K562 (cell line): ENCODE data around the gene SSR4. TPM values are rescaled to one million over a fixed set of nuclear protein-coding genes. Genes with fewer than 3 reads are reported as not detected.

ENCODE experiments used
- ATAC-seq: fragments of 200-7000 bp; cut with Tn5 transposase; 3 replicates; pipeline ENCODE4 v1.9.1; 2020; ENCODE audit warnings: moderate library complexity
- BruUV-seq: library from RNA; stranded (reverse); fragments of 400-500 nt; replicated peaks from 2 replicates; lab custom pipeline; 2021; lab: Mats Ljungman, UMichigan
- CTCF ChIA-PET: fragments of 300-600 bp; formaldehyde crosslinking; extraction: SDS; loops from one replicate; lab custom pipeline; 2021; ENCODE audit warnings: low intra/inter-chr PET ratio; lab: Yijun Ruan, JAX
- POLR2A ChIA-PET: fragments of 300-600, 350-650 bp; sonication (Branson Sonifier 250); formaldehyde crosslinking; extraction: SDS; loops from one replicate; lab custom pipeline; 2021; ENCODE audit warnings: antibody characterized with exemption, inconsistent platforms; lab: Yijun Ruan, JAX
- DNase-seq, 4 experiments: peaks; one replicate each; pipeline versions ENCODE4 v3.0.0 to v3.0.0-alpha.2; 2011 to 2018; ENCODE audit warnings: low spot score in 3 of 4, mixed read lengths in 3 of 4; ENCODE audit errors: extremely low read depth in 1 of 4
- FAIRE-seq: peaks from 2 replicates; lab custom pipeline; 2011; peaks lifted over from hg19 to GRCh38; lab: Jason Lieb, UNC
- H2AFZ ChIP-seq: 2 replicates; pipeline ENCODE4 v1.6.0; 2011; ENCODE audit warnings: low read depth, low read length, control low read depth, inconsistent platforms
- H3K27ac ChIP-seq: fragments of 200-600 bp; 3 replicates; pipeline ENCODE4 v1.8.0; 2011; ENCODE audit warnings: low read depth, mild to moderate bottlenecking, control low read depth, inconsistent platforms, low read length, moderate library complexity, mixed read lengths; ENCODE audit errors: extremely low read depth
- H3K27me3 ChIP-seq, 2 experiments: fragments of 300-600 bp in 1 of 2; 2 replicates in 1 of 2; 3 replicates in 1 of 2; pipeline versions ENCODE4 v1.6.0 to v1.8.0; 2011; ENCODE audit warnings: inconsistent platforms in 2 of 2, low read length in 2 of 2, mild to moderate bottlenecking in 1 of 2, mixed read lengths in 1 of 2, moderate library complexity in 1 of 2; ENCODE audit not compliant: control insufficient read depth in 2 of 2, insufficient read depth in 2 of 2
- H3K36me3 ChIP-seq: fragments of 300-600 bp; 3 replicates; pipeline ENCODE4 v1.8.0; 2011; ENCODE audit warnings: mild to moderate bottlenecking, low read length, inconsistent platforms; ENCODE audit not compliant: control insufficient read depth, insufficient read depth
- H3K4me1 ChIP-seq, 2 experiments: fragments of 200-600 bp in 1 of 2; replicated peaks in 1 of 2; 2 replicates in 1 of 2; 3 replicates in 1 of 2; pipeline versions ENCODE4 v1.5.1 to v1.8.0; 2011; ENCODE audit warnings: inconsistent platforms in 2 of 2, low read length in 2 of 2, mild to moderate bottlenecking in 1 of 2, mixed read lengths in 1 of 2, moderate library complexity in 1 of 2; ENCODE audit not compliant: control insufficient read depth in 2 of 2, insufficient read depth in 2 of 2
- H3K4me2 ChIP-seq: 2 replicates; pipeline ENCODE4 v1.6.1; 2011; ENCODE audit warnings: low read length, control low read depth, inconsistent platforms, mixed read lengths; ENCODE audit not compliant: insufficient read depth
- H3K4me3 ChIP-seq: fragments of 200-600 bp; sonication (generic), shearing (Covaris generic); 2 replicates; pipeline ENCODE4 v1.5.1; 2016; ENCODE audit warnings: control low read depth, inconsistent platforms
- H3K79me2 ChIP-seq: fragments of 200-600 bp; 3 replicates; pipeline ENCODE4 v1.8.0; 2011; ENCODE audit warnings: low read length, inconsistent platforms; ENCODE audit not compliant: control insufficient read depth, insufficient read depth
- H3K9ac ChIP-seq, 2 experiments: 2 replicates each; pipeline versions ENCODE4 v1.6.0 to v1.6.1; 2011; ENCODE audit warnings: low read depth in 2 of 2, low read length in 2 of 2, control low read depth in 1 of 2, inconsistent platforms in 1 of 2, mild to moderate bottlenecking in 1 of 2, mixed read lengths in 1 of 2; ENCODE audit not compliant: insufficient read depth in 1 of 2
- H3K9me1 ChIP-seq: one replicate; pipeline ENCODE4 v1.6.0; 2011; ENCODE audit warnings: inconsistent platforms, mild to moderate bottlenecking, low read length, moderate library complexity; ENCODE audit not compliant: control insufficient read depth, insufficient read depth
- H3K9me3 ChIP-seq: replicated peaks from 2 replicates; pipeline ENCODE4 v1.5.1; 2011; ENCODE audit warnings: low read depth, low read length, inconsistent platforms; ENCODE audit not compliant: control insufficient read depth, insufficient read depth
- H4K20me1 ChIP-seq: replicated peaks from 2 replicates; pipeline ENCODE4 v1.6.1; 2011; ENCODE audit warnings: low read length, inconsistent platforms, mixed read lengths; ENCODE audit not compliant: control insufficient read depth, insufficient read depth
- ESRRA ChIP-seq: fragments of 450-650 bp; IDR thresholded peaks from 2 replicates; pipeline ENCODE4 v1.6.1; 2014; ENCODE audit warnings: low read depth, mild to moderate bottlenecking, moderate library complexity, borderline replicate concordance
- NR2C1 ChIP-seq, 2 experiments: fragments of 450-650 bp; IDR thresholded peaks; 2 replicates each; pipeline ENCODE4 v1.6.1; 2017; ENCODE audit warnings: mild to moderate bottlenecking in 2 of 2, antibody characterized with exemption in 1 of 2, inconsistent platforms in 1 of 2, missing compliant biosample characterization in 1 of 2, missing genetic modification characterization in 1 of 2
- NR2C2 ChIP-seq, 2 experiments: fragments of 200-800 bp in 1 of 2; sonication (Bioruptor generic) in 1 of 2; sonication (generic) in 1 of 2; formaldehyde crosslinking in 1 of 2; IDR thresholded peaks; 2 replicates each; pipeline versions ENCODE4 v1.6.1 to v1.8.0; 2016 to 2022; ENCODE audit warnings: mild to moderate bottlenecking in 1 of 2, missing compliant biosample characterization in 1 of 2, missing genetic modification characterization in 1 of 2, missing genetic modification reagents in 1 of 2
- POLR3A ChIP-seq: IDR thresholded peaks from 2 replicates; pipeline ENCODE4 v1.6.1; 2011; ENCODE audit warnings: borderline replicate concordance, mild to moderate bottlenecking, moderate library complexity; ENCODE audit not compliant: insufficient read length, insufficient read depth; ENCODE audit errors: extremely low read depth
- SIN3A ChIP-seq, 2 experiments: fragments of 150-350 bp in 1 of 2; IDR thresholded peaks; 2 replicates each; pipeline ENCODE4 v1.6.1; 2011 to 2016; ENCODE audit warnings: borderline replicate concordance in 2 of 2, low read depth in 2 of 2, low read length in 2 of 2, mild to moderate bottlenecking in 2 of 2, moderate library complexity in 2 of 2; ENCODE audit not compliant: control insufficient read depth in 1 of 2
- YY1 ChIP-seq, 3 experiments: IDR thresholded peaks; 2 replicates each; pipeline ENCODE4 v1.6.1; 2011; ENCODE audit warnings: low read length in 2 of 3, mild to moderate bottlenecking in 2 of 3, moderate library complexity in 2 of 3, borderline replicate concordance in 1 of 3, control low read depth in 1 of 3, low read depth in 1 of 3; ENCODE audit not compliant: insufficient read depth in 3 of 3, insufficient replicate concordance in 2 of 3, control insufficient read depth in 1 of 3, insufficient read length in 1 of 3; ENCODE audit errors: extremely low read depth in 1 of 3
- ZFPM2 ChIP-seq: fragments of 250-450 bp; sonication (Bioruptor Pico); IDR thresholded peaks from 2 replicates; pipeline ENCODE4 v1.5.1; 2022; ENCODE audit warnings: mild to moderate bottlenecking
- WGBS: fragments of 100-300 bp; shearing (Covaris generic); methylation state at CpG from one replicate; pipeline ENCODE4 v1.1.6; 2016; ENCODE audit warnings: low coverage, mixed read lengths; ENCODE audit not compliant: insufficient coverage; ENCODE audit errors: missing lambda C conversion rate; 5-methylcytosine and 5-hydroxymethylcytosine counted together
- in situ Hi-C: fragments of 300-500 bp; cut with MboI; formaldehyde crosslinking; loops from 4 replicates; pipeline ENCODE4 v1.15.0; 2018; ENCODE audit warnings: inconsistent platforms, mixed read lengths
- intact Hi-C: fragments of 100-400 bp; cut with micrococcal nuclease; formaldehyde crosslinking; loops from 2 replicates; pipeline ENCODE4 v1.14.2; 2022
- polyA plus RNA-seq, 8 experiments: library from polyadenylated mRNA; depleted of rRNA in 4 of 8; stranded (reverse) in 5 of 8; unstranded in 3 of 8; fragments of >200 nt; fragmentation: Nextera tagmentation in 2 of 8; fragmentation: Illumina TruSeq in 1 of 8; extraction: Ambion mirVana in 2 of 8; extraction: Trizol in 1 of 8; gene quantifications; 2 replicates each; pipeline versions ENCODE4 v1.2.1 to v1.2.3, GENCODE V29; 2011 to 2014; ENCODE audit warnings: inconsistent platforms in 1 of 8, missing spikeins in 1 of 8
- total RNA-seq, 7 experiments: library from RNA; depleted of rRNA in 6 of 7; stranded (reverse); fragments of >200 nt in 6 of 7; fragmentation: Illumina TruSeq in 2 of 7; extraction: Trizol in 2 of 7; gene quantifications; 2 replicates each; pipeline versions ENCODE4 v1.2.1 to v1.2.3, GENCODE V29; 2011 to 2021; ENCODE audit warnings: low replicate concordance in 1 of 7
- TF ChIP-seq, protein P1 (sequence below): fragments of 450-650 bp; IDR thresholded peaks from 2 replicates; pipeline ENCODE4 v1.6.1; 2014; ENCODE audit warnings: low read depth, mild to moderate bottlenecking, moderate library complexity, borderline replicate concordance

The SSR4 gene
- total and polyA plus RNA-seq, 9 of the 15 experiments (the other 6 are each of a cell fraction or from before 2014, with no cell fraction given) = 146 to 492 (median 272) TPM

DNA sequence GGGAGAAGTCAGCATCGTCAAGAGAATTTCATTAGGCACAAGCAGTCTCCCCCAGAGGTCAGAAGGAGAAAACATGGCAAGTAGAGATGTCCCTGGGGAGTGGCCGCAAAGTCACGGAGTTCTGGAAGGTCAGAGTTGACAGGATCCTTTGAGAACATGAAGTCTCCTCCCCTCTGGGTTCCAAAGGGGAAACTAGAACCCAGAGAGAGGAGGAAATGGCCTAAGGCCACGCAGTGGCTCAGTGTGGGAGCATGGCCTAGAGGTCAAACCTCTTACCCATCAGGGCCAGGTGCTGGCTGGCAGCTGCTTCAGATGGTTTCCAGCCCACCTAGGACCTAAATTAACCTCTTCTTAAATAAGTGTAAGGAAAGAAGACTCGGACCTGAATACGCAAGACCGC is 1.2 kb upstream of the SSR4 start:
- peak overlapping the region; percentile 98; the same call in 1 of the 2 replicates for H2AFZ ChIP-seq
- BruUV-seq = no TSS peak
- H3K79me2 ChIP-seq = peaks cover 61% of the 10 kb centered on the region
- H3K9me3 ChIP-seq = no peaks in the 10 kb centered on the region
- peak overlapping the region; percentile 78 for H3K4me3 ChIP-seq
- in situ Hi-C loops (no loop called here), intact Hi-C loops (no loop called here)
- H3K27ac ChIP-seq = peak overlapping the region; percentile 96
- FAIRE-seq = no peak
- peaks cover 33 to 68% of the 10 kb centered on the region in 2 experiments for H3K4me1 ChIP-seq
- peaks cover 3% of the 10 kb centered on the region for H3K9me1 ChIP-seq
- peaks cover 66% of the 10 kb centered on the region; the same call in 2 of the 3 replicates for H3K36me3 ChIP-seq
- ChIA-PET POLR2A (interaction anchor here (0.5 to 1.5 kb wide), 4 partner anchors 9 to 85 kb away, joined by 3 read pairs; no protein-coding TSS in a partner anchor), CTCF (no interaction called here)
- TF ChIP-seq NR2C1 (IDR thresholded peaks at IDR 0.05) = peak; percentile 67
- peak; percentile 75 for TF ChIP-seq NR2C1 (tag; IDR thresholded peaks at IDR 0.05)
- no peak for TF ChIP-seq ZFPM2 (CRISPR knock-in tag)
- TF ChIP-seq NR2C2 (CRISPR knock-in tag; IDR thresholded peaks at IDR 0.05) = no peak
- TF ChIP-seq NR2C2 (tag; IDR thresholded peaks at IDR 0.05) = peak; percentile 80
- peak; percentile 56; the same call in 1 of the 2 replicates for TF ChIP-seq ESRRA
- peak in 1 of 3 experiments; percentile 32 for TF ChIP-seq YY1 (IDR thresholded peaks at IDR 0.05; ENCODE audit: borderline replicate concordance in 1 of 3, control insufficient read depth in 1 of 3, extremely low read depth in 1 of 3, insufficient read depth in 3 of 3, insufficient read length in 1 of 3, insufficient replicate concordance in 2 of 3, low read depth in 1 of 3, low read length in 2 of 3)
- TF ChIP-seq SIN3A (IDR thresholded peaks at IDR 0.05; ENCODE audit: borderline replicate concordance in 2 of 2, control insufficient read depth in 1 of 2, low read depth in 2 of 2, low read length in 2 of 2) = peak in 1 of 2 experiments; percentile 11; a peak in 1 of 4 replicates
- TF ChIP-seq POLR3A = no peak
- TF ChIP-seq, protein P1, sequence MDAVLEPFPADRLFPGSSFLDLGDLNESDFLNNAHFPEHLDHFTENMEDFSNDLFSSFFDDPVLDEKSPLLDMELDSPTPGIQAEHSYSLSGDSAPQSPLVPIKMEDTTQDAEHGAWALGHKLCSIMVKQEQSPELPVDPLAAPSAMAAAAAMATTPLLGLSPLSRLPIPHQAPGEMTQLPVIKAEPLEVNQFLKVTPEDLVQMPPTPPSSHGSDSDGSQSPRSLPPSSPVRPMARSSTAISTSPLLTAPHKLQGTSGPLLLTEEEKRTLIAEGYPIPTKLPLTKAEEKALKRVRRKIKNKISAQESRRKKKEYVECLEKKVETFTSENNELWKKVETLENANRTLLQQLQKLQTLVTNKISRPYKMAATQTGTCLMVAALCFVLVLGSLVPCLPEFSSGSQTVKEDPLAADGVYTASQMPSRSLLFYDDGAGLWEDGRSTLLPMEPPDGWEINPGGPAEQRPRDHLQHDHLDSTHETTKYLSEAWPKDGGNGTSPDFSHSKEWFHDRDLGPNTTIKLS = peak; percentile 53; the same call in 1 of the 2 replicates
- peak; percentile 31 for ATAC-seq
- H3K9ac ChIP-seq = peak overlapping the region; percentile 93 to 100
- WGBS = 0% methylated on average over 4 of the region's 7 CpGs
- peak in 3 of 4 experiments; percentile 24 to 65 (median 28) for DNase-seq
- H3K27me3 ChIP-seq = no peaks in the 10 kb centered on the region
- H3K4me2 ChIP-seq = peak overlapping the region; percentile 90
- no peaks in the 10 kb centered on the region; the same call in 1 of the 2 replicates for H4K20me1 ChIP-seq
